NCI-H2171 treated with DMSO at 0.1 percent for 48 hours (cell line): ENCODE measurements around the gene LRWD1.

ENCODE experiments used
- DNase-seq: peaks from one replicate; lab custom pipeline; 2025; lab: John Stamatoyannopoulos, UW

LRWD1 gene

DNA sequence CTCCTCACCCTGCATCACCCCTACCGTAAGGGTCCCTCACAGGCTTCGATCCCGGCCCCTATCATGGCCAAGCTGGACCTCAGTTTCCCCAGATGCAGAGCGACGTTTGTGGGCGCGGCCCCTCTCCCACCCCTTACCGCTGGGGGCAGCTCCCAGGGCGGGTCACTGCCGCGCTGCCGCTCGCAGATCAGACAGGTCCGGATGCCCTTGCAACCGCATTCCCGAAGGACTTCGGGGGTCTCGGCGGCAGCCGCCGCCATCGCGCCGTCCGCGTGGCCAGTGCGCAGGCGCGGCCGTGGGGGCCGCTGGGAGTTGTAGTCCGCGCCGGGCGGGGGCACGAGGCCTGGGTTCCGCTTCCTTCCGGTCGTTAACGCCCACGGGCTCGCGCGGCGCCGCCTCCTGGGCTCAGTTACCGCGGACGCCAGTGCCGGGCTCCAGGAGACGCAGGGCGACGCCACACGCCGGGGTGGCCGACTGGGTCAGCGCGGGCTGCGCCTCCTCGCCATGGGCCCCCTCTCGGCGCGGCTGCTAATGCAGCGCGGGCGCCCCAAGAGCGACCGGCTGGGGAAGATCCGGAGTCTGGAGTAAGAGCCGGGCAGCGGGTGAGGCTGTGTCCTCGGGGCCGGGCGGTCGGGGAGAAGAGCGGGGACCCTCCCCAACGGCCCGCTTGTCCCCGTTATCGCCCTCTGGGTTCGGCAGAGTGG lies at the start of gene LRWD1, which contains the start of gene ALKBH4:
Gene LRWD1 (plus strand): TSS at position 408 of the 704 bp plus-strand sequence. CDS start 97 bp downstream, at position 505.
Gene ALKBH4 (minus strand): TSS at position 287 of the 704 bp plus-strand sequence. CDS start 27 bp downstream, at position 260.
- peak; percentile 86 for DNase-seq

DNA sequence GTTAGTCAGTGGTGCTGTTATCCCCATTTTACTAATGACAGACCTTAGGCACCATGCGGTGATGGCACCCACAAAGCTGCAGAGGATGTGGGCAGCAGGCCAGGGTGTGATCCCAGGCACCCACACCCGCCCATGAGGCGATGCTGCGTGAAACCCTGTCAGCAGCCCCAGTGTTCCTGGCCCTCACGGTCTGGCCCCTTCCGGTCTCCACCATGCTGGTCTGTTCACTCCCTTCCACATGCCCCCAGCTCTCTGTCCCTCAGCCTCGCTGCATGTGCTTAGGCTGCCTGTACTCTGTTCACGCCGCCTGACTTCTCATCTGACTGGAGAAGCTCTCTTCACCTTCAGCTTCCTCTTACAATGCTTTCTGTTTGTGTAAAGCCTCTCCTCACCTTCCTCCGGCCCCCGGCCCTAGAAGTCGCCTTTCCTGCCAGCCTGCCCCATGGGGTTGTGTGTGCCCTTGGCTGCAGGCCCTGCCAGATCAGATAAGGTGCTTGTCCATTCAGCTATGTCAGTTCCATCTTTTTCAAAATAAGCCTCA lies 49.0 kb upstream of the LRWD1 start:
- DNase-seq, result no peak

DNA sequence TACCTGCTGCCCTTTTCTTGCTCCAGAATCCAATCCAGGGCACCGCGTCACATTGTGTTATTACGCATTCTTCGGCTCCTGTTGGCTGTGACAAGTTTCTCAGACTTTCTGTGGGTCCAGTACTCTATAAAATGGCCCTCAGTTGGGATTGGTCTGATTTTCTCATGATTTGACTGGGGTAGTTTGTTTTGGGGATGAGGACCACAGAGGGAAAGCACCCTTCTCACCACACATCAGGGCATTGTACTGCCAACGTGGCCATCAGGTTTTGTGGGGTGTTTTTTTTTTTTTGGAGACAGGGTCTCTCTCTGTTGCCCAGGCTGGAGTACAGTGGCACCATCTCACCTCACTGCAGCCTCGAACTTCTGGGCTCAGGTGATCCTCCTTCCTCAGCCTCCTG lies 48.4 kb upstream of the LRWD1 start:
- DNase-seq, result no peak

- DNase-seq, result no peak
Observed at GRCh38 chr7:102417105-102417504, 47.7 kb upstream of the LRWD1 start.

GRCh38 chr7:102418592-102418991 lies 46.2 kb upstream of the LRWD1 start:
- no peak for DNase-seq

DNA sequence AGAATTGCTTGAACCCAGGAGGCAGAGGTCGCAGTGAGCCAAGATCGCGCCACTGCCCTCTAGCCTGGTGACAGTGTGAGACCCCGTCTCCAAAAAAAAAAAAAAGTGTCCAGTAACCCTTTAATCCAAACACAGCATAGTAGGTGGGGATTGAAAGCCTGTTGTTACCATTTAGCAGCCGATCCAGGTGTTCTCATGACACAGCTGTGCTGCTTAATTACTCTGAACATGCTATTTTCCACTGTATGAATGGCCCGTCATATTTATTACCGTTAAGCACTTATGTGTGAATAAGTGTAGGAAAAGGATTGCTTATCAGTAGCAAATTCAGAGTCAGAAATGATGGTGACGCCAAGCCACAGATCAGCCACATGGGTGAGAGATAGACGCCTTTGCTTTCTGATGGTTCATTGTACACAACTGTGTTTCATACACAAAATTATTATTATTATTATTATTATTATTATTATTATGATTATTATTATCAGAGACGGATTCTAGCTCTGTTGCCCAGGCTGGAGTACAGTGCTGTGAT lies 43.0 kb upstream of the LRWD1 start:
- no peak for DNase-seq

GRCh38 chr7:102424129-102424551 lies 40.6 kb upstream of the LRWD1 start:
- no peak for DNase-seq

GRCh38 chr7:102424787-102425218 lies 40.0 kb upstream of the LRWD1 start:
- no peak for DNase-seq

DNA sequence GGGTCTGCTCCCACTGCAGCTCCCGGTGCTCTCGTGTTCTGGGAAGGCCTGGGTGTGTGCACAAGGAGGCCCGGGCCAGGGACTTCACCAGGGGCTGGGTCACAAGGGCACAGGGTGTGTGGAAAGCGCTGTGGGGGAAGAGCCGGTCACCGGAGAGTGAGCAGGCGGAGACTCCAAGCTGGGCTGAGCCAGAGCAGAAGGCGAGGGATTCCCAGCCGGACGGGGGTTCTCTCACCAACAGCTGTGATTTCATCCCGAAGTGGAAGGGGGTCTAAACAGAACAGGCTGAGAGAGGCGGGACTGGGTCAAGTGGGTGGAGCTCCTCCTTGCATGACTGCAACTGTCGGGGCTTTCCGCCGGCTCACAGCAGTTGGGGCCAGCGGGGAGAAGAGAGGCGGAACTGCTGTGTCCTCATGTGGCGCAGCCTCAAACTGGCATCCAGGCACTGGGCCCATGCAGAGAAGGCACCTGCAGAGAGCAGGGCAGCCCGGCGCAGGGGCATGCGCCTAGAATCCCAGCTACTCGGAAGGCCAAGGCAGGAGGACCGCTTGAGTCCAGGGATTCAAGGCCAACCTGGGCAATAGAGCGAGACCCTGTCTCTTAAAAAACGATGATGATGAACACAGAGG lies 39.0 kb upstream of the LRWD1 start:
- no peak for DNase-seq

DNA sequence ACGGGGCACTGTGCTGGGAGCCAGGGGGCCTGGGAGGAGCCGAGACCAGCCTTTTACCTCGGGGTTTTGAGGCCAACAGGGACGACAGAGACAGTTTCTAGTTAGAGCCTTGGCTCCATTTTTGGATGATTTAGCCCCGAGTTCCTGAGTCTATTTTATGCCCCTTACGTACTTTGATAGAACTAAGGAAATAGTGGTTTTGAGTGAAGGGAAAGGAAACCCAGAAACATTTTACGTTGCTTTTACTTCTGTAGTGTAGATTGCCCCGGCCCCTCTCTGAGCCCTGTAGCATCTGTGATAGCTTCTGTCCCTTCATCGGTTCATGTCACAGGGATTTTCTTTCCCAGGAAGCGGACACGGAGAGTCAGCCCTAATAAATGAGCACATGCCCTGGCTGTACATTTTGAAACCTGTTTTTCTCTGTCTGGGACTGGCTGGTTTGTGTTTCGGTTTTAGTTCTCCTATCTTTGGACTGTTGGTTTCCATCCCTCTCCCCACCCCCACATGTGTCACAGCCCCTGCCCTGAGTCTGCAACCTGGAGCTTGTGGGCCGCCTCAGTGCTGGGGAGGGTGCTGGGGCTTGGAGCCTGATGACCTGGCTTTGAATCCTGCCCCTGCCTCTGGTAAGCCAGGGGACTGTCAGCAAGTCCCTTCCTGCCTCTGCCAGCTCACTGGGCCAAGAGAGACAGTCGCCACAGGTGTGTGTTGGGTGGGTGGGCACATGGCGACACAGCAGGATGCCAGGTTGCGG lies 38.3 kb upstream of the LRWD1 start:
- no peak for DNase-seq

DNA sequence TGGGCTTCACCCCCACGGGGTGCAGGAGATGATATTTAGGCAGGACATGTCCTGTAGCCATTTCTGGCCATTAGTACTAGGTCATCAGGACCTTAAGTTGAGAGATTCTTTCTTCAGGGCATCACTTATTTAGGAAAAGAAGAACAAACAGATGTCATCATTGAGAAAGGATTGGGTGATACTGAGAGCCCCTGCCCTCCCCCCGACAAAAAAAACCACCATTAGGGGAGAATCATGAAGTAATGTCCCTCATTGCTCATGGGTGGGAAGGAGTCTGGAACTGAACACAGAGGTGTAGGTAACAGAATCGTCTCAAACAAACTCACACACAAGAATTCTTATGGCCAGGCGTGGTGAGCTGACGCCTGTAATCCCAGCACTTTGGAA lies 37.8 kb upstream of the LRWD1 start:
- DNase-seq, result no peak

DNA sequence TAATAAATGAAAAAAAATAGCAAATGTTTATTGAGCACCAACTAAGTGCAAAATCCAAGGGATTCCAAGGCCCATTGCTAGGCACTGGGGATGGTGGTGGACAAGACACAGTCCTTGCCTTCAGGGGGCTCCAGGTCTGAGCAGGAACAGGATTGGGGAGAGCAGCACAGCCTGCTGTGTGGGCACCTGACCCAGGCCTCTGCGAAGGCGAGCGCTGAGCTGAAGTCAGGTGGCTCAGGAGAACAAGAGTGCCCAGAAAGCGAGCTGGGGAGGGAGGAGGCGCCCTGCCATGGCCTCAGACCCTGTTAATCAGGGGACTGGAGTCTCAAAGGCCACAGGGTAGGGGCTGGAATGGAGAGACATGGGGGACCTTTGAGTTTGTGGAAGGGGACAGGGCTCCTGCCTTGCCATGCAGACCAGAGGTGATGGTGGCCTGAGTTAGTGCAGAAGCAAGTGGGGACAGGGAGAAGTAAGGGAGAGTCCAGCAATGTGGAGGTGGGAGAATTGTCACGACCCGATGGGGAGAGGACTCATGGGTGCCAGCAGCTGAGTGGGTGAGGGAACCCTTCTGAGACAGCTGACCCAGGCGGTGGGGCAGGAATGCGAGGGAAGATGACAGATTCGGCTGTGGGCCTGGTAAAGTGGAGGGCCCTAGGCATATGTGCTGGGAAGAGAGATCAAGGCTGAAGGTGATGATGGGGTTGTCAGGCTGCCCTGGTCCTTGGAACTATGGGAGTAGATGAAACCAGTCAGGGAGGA lies 35.5 kb upstream of the LRWD1 start:
- DNase-seq, result no peak

DNA sequence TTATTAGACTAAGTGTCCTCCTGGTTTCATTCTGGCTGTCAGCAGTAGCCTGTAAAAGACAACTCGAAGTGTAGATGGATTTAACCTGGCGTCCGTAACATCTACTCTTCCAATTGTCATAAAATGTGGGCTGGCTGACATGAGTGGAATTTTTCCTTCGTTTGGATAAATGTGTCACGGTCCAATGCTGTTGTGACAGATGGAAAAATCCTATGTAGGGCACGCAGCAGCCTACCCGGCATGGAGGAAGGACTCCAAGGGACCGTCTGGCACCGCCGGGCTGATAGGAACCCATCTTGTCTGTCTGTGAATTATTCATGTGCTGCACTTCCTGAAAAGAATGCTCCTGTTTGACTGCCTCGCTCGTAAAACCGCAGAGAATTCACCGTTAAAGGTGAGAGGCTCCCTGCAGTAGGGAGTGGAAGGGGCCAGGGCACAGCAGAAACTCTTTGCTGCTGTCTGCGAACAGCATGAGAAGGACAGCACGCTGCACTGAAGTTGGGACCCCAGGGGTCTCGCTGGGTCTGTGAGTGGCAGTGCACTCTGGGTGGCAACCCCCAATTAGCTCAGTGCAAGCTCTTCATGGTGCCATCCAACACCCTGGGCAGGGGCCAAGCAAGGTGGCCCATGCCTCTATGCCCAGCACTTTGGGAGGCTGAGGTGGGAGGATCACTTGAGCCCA lies 33.0 kb upstream of the LRWD1 start:
- peak; percentile 69 for DNase-seq

GRCh38 chr7:102432442-102433218 lies 32.2 kb upstream of the LRWD1 start:
- DNase-seq, result peak; percentile 9

DNA sequence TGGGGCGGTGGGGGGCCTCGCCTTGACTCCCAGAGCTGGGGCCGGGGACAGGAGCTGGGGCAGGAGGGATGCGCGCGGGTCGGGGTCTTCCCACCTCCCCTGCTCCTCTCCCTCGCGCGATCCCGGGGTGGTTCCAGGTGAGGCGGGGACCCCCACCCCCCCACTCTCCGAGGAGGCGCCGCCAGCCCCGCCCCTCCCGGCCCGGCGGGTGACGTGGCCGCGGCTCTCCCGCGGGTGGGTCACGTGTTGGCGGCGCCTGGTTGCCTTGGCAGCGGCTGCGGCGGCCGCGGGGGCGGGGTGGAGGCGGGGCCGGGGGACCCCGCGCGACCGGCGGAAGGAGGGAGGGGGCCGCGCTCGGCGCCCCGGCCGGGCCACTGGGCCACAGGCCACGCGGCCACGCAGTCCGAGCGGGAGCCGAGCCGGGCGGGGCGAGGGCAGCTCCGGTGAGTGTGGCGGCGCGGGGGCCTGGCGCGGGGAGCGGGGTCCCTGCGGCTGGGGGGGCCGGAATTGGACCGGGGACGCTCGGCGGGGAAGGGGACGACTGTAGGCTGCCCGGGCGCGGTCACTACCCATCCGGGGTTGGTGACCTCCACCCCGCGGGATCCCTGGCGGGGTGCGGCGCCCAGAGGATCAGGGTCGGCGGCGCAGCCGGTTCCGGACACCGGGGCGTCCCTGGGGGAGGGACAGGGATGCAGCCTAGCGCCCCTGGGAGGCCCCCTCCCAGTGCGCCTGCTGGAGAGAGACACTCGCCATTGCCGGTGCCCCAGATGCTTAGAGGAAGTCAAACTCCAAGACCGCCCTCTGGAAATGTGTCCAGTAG lies 31.4 kb upstream of the LRWD1 start, which contains the start of gene ORAI2:
Gene ORAI2 (plus strand): TSS at position 357 of the 820 bp plus-strand sequence. CDS start 5,382 bp downstream, outside the sequence.
- peak; percentile 44 for DNase-seq

DNA sequence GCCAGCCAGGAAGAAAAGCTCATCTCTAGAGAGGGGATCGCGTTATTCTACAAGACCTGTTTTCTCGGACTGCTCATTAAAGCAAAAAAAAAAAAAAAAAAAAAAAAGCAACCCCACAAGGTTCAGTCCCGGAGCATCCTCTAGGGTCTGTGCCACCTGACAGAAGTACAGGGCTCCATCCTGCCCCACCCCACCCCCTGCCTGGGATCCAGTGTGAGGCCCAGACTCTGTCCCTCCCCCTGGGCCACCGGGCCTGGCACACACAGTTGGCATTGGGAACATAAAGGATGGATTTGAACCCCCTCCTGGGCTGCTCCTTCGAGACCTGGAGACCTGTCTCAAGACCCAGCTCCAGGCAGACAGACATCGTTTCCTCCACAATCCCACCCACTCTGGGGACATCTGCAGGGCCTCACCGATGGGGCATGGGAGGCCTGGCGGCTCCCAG lies 30.7 kb upstream of the LRWD1 start:
- peak; percentile 35 for DNase-seq

- DNase-seq, result no peak
Observed at GRCh38 chr7:102436118-102436517, 28.7 kb upstream of the LRWD1 start.

DNA sequence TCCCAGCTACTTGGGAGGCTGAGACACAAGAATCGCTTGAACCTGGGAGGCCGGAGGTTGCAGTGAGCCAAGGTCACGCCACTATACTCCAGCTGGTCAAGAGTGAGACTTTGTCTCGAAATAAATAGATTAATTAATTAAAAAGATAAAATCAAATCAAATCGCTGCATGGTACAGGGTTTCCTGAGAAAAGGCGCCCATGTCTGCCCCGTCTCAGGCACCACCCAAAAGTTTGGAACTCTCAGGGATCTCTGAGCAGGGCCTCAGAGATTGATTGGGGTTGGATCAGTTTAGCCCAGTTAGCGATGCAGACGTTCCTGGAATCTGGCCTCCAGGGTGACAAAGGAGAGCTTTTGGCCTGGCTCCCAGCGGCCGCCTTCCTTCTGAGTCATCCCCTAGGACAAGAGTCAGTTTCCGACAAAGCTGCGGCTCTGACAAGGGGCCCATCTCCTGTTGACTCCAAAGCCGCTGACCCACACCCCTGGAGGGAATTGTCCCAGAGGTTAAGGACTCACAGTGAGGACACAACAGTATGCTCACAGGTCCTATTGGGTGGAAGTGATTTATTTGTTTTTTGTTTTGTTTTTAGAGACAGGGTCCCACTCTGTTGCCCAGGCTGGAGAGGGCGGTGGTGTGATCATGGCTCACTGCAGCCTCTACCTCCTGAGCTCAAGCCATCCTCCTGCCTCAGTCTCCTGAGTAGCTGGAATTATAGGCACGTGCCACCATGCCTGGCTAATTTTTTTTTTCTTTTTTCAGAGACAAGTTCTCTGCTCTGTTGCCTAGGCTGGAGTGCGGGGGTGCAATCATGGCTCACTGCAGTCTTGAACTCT lies 24.6 kb upstream of the LRWD1 start:
- no peak for DNase-seq
